ENCODE data around the gene OR6M1.

OR6M1 gene, protein sequence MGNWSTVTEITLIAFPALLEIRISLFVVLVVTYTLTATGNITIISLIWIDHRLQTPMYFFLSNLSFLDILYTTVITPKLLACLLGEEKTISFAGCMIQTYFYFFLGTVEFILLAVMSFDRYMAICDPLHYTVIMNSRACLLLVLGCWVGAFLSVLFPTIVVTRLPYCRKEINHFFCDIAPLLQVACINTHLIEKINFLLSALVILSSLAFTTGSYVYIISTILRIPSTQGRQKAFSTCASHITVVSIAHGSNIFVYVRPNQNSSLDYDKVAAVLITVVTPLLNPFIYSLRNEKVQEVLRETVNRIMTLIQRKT

DNA sequence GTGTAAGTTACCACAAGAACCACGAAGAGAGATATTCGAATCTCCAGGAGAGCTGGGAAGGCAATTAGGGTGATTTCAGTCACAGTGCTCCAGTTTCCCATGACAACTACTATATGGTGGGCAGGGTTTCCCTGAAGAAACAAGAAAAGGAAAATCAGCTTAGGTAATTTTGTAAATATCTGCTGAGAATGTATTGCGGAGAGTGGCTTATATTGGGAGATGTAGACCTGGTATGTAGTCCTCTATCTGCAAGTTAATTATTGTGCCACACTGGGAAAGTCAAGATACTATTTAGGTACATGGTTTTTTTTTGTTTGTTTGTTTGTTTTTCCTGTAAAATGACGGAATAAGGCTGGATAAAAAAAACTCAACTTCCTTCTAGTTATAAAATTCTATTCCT lies at the start of gene OR6M1:
TSS of gene OR6M1 (minus strand) at position 101 of the 400 bp plus-strand sequence. CDS start at position 101, 0 bp downstream.
- no peak for DNase-seq (ENCODE audit: low spot score)

- no peak for DNase-seq (ENCODE audit: low spot score)
These were observed 46.9 kb upstream of the OR6M1 start for GRCh38 chr11:123853038-123853437.

DNA sequence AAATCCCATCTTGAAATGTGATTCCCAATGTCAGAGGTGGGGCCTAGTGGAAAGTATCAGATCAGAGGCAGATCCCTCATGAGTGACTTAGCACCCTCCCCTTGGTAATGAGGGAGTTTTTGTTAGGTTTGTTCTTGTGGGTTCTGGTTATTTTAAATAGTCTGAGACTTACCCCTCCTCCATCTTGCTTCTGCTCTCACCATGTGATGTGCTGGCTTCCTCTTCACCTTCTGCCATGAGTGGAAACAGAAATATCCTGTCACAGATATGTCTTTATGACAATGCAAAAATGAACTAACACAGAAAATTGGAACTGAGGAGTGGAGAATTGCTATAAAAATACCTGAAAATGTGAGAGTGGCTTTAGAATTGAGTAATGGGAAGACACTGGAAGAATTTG lies 46.2 kb upstream of the OR6M1 start:
- no peak for DNase-seq (ENCODE audit: low spot score)

DNA sequence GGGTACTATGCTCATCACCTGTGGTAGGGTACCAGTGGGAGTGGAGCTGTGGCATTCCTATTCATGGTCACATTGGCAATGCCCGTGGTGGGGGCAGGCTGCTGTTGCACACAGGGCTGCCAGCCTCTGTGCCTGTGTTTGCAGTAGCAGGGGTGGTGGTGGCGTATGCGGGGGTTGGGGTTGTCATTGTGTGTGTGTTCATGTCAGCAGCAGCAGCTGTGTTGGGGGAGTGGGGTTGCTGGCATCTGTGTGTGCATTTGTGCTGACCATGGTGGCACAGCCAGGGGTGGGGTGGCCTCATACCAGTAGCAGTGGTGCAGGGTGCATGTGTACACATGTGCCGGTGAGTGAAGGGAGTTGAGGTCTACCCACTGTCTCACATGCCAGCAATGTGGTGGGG lies 45.0 kb upstream of the OR6M1 start:
- no peak for DNase-seq (ENCODE audit: low spot score)

- DNase-seq (ENCODE audit: low spot score), result no peak
These were observed 35.0 kb upstream of the OR6M1 start for GRCh38 chr11:123841174-123841573.

DNA sequence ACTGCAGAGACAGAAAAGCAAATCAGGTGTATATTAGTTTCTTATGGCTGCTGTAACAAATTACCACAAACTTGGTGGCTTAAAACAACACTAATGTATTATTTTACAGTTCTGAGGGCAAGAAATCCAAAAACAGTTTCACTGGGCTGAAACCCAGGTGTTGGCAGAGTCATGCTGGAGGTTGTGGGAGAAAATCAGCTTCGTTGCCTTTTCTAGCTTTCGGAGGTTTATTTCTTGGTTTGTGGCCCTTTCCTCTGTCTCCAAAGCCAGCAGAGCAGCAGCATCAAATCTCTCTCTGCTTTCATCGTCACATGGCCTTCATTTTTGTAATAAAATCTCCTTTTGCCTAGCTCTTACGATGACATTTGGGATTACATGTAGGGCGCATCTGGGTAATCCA lies 33.0 kb upstream of the OR6M1 start:
- DNase-seq (ENCODE audit: low spot score), result no peak

DNA sequence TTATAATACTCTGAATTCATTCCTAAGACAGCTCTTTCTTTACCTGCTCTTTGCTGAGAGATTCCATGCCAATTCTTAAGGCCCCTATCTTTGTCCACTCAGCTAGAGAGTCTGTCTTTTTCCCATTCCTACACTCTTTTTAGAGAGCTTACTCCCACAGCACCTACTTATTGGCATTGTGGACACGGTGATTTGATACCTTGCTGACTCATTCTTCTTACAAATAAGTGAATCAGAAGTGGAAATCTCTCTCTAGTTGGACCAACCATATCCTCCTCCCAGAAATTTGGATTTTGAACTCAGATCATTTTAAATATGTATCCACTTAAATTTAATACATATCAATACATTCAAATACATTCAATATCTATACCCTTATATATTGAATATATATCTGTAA lies 32.5 kb upstream of the OR6M1 start:
- DNase-seq (ENCODE audit: low spot score), result no peak

GRCh38 chr11:123838199-123838598 lies 32.0 kb upstream of the OR6M1 start:
- DNase-seq (ENCODE audit: low spot score), result no peak

- no peak for DNase-seq (ENCODE audit: low spot score)
These were observed 26.9 kb upstream of the OR6M1 start for GRCh38 chr11:123833095-123833494.

- no peak for DNase-seq (ENCODE audit: low spot score)
These were observed 23.6 kb upstream of the OR6M1 start for GRCh38 chr11:123829745-123830144.

DNA sequence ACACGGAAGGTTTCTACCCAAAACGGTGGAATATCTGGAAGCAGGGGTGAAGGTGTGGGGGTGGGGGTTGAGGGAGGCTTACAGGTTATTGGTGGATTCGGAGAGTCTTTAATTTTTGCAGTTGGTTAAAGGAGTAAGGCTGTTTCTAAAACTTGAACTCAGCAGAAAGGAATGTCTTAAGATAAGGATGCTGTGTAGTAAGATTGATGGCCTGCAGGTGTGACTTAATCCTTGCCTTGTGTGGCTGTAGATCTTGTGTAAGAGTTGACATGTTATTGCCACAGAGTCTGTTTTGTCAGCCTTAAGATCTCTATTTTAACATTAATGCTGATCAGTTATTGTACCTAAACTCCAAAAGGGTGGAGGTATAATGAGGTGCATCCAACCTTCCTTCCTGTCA lies 16.4 kb upstream of the OR6M1 start:
- no peak for DNase-seq (ENCODE audit: low spot score)

GRCh38 chr11:123822032-123822431 lies 15.9 kb upstream of the OR6M1 start:
- DNase-seq (ENCODE audit: low spot score), result no peak

DNA sequence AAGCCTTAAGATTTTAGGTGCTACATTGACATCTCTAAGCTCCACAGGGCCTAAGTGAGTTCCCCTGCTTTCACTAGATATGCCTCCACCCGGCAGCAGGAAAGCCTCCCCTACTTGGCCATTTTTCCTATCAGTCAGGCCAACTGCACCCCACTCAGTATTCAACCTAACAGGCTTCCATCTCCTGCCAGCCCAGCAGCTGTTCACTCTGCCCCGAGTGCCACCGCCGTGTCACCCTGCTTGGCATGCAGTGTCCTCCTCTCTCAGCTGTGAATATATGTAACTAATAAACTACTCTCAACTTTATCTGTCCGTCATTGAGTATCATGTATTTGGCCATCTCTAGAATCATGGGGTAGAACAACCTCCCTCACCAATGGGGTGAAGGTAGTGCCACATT lies 9.0 kb upstream of the OR6M1 start:
- no peak for DNase-seq (ENCODE audit: low spot score)

DNA sequence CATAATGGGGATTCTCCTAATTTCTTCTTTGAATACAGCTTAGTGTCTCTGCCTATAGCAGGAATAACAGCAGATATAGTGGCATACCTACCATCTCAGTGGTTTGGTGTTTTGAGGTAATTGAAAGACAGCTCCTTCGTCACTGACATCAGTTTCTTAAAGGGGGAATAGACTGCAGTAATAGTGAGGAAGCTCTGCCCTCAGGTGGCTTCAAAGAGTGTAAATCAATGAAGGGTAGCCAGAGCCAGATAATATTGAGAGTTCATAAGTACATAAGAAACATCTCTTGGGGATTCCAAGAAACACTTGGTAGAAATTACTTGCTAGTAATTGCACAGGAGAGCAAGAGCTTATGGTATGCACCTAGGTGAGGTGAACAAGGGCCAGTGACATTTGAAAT lies 4.4 kb downstream of the OR6M1 start:
- DNase-seq (ENCODE audit: low spot score), result no peak

GRCh38 chr11:123800036-123800435 lies 6.1 kb downstream of the OR6M1 start:
- no peak for DNase-seq (ENCODE audit: low spot score)

GRCh38 chr11:123799438-123799837 lies 6.7 kb downstream of the OR6M1 start:
- no peak for DNase-seq (ENCODE audit: low spot score)

DNA sequence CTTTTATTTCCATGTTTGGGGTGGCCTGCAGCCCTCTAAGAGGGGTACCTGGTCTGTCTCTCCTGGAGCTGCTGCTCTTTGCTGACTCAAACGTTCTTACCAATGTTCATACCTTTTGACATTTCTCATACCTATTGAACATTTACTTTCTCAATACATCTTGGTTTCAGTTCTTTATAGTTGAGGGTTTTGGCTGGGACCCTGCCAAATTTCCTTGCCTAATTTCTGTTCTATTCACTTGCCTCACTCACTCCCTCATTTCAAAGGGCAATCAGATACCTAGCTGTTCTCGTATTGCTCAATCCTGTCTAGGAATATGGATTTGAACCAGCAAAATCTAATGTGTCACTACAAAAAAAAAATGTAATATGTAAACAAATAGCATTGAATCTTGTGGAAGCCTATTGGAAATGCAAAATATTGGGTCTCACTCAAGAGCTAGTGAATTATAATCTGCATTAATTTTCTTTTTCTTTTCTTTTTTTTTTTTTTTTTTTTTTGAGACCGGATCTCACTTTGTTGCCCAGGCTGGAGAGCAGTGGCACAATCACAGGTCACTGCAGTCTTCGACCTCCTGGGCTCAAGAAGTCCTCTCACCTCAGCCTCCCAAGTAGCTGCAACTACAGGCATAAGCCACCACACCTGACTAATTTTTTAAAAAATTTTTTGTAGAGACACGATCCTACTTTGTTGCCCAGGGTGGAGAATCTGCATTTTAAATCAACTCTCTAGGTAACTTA lies 7.5 kb downstream of the OR6M1 start:
- DNase-seq (ENCODE audit: low spot score), result no peak

GRCh38 chr11:123798079-123798478 lies 8.1 kb downstream of the OR6M1 start:
- DNase-seq (ENCODE audit: low spot score), result no peak

DNA sequence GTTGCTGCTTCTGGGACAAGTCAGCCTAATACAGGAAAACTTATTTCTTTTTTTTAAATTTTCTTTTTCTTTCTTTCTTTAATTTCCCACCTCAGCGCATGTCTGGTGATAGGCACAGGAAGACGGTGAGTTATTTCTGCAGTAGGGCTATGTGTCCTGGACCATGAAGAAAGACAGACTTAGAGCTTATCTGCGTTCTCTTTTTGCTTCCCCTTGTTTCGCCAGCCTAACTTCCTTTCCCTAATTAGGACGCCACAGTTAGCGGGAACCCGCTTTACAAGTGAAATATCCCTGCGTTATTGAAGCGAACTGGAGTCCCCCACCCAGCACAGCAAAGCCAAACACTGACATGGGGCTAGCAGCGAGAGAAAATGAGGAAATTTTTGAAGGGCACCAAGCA lies 8.6 kb downstream of the OR6M1 start:
- no peak for DNase-seq (ENCODE audit: low spot score)

DNA sequence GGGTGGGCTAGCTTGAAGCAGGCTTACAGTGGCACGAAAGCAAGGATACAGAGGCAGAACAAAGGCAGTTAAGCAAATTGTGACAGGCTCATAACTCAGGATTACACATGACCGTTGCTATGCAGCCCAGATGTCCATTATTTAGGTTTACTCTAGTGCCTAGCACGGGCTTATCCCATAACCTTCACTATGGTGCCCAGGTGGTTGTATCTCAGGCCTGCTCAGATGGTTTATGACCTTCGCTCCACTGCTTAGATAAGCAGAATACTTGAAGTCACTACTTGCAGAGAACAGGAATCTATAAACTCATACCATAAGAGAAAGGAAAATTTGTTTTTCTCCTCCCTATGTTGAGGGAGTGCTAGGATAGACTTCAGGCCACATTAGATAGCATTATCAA lies 9.0 kb downstream of the OR6M1 start:
- DNase-seq (ENCODE audit: low spot score), result no peak

DNA sequence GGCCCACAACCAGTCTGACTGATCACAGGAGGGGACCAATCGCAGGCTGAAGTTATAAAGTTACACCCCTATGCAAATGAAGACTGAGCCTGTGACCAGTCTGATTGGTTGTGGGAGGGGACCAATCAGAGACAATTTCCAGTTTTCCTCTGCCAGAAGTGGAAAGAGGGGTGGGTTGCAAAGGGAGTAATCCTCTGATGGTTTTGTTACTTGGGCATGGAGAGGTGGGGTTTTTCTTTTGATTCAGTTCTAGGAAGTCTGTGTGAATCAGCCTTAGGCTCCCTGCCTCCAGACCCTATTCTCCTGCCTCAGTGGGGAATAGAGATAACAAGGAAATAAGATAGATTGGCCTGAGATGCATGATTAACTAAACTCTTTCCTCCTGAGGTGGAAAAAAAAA lies 9.9 kb downstream of the OR6M1 start:
- DNase-seq (ENCODE audit: low spot score), result no peak

GRCh38 chr11:123783536-123783935 lies 22.6 kb downstream of the OR6M1 start:
- DNase-seq (ENCODE audit: low spot score), result no peak

- no peak for DNase-seq (ENCODE audit: low spot score)
These were observed 27.6 kb downstream of the OR6M1 start for GRCh38 chr11:123778511-123778910.
